ENCODE results near the gene NCL. TPM values are rescaled to one million over a fixed set of nuclear protein-coding genes. Genes with fewer than 3 reads are reported as not detected.

The NCL gene
- total and polyA plus RNA-seq, 2 of the 13 experiments (the other 11 are each of a cell fraction or from before 2014, with no cell fraction given) = 105 to 779 TPM

DNA sequence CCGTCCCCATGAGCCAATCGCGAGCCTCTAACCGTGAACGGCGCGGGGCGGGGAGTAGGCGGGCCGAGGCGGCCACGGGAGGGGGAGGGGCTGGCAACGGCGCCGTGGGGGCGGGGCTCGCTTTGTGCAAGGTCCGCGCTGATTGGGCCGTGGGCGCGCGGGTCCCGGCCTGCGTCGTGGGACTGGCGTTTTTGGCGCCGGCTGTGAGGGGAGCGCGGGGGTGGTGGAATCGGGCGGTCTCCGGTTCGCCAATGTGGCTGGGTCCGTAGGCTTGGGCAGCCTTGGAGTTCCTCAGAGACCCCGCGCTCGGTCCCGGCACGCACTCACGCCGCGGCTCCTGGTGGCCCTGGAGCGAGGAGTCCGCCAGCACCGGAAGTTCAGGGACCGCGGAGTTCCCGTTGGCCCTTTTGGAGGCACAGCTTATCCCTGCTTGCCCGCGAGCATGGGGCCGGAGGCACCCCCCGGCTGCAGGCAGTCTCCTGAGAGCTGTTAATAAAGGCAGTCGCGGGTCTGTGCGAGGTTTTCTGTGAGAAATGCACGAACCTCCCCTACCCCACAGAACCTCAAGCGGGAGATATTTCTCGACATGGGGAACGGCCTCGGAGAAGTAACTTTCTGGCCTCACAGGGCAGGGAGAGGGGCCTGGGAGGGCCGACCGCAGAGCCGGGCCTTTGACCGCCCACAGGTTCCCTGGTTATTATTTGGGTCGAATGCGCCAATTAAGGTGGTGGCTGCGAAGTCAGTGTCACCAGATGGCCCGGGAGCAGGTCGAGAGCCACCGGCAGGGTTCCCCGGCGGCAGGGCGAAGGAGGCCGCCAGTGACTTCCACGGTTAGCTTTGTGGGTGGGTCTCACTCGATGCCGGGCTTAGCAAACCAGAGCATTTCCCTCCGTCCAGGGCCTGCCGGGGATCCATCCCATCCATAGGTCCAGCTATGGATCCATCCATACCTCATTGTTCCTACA lies 574 bp upstream of the NCL start (continued):
- TF ChIP-seq, protein P1, sequence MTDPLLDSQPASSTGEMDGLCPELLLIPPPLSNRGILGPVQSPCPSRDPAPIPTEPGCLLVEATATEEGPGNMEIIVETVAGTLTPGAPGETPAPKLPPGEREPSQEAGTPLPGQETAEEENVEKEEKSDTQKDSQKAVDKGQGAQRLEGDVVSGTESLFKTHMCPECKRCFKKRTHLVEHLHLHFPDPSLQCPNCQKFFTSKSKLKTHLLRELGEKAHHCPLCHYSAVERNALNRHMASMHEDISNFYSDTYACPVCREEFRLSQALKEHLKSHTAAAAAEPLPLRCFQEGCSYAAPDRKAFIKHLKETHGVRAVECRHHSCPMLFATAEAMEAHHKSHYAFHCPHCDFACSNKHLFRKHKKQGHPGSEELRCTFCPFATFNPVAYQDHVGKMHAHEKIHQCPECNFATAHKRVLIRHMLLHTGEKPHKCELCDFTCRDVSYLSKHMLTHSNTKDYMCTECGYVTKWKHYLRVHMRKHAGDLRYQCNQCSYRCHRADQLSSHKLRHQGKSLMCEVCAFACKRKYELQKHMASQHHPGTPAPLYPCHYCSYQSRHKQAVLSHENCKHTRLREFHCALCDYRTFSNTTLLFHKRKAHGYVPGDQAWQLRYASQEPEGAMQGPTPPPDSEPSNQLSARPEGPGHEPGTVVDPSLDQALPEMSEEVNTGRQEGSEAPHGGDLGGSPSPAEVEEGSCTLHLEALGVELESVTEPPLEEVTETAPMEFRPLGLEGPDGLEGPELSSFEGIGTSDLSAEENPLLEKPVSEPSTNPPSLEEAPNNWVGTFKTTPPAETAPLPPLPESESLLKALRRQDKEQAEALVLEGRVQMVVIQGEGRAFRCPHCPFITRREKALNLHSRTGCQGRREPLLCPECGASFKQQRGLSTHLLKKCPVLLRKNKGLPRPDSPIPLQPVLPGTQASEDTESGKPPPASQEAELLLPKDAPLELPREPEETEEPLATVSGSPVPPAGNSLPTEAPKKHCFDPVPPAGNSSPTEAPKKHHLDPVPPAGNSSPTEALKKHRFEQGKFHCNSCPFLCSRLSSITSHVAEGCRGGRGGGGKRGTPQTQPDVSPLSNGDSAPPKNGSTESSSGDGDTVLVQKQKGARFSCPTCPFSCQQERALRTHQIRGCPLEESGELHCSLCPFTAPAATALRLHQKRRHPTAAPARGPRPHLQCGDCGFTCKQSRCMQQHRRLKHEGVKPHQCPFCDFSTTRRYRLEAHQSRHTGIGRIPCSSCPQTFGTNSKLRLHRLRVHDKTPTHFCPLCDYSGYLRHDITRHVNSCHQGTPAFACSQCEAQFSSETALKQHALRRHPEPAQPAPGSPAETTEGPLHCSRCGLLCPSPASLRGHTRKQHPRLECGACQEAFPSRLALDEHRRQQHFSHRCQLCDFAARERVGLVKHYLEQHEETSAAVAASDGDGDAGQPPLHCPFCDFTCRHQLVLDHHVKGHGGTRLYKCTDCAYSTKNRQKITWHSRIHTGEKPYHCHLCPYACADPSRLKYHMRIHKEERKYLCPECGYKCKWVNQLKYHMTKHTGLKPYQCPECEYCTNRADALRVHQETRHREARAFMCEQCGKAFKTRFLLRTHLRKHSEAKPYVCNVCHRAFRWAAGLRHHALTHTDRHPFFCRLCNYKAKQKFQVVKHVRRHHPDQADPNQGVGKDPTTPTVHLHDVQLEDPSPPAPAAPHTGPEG (CRISPR knock-in tag; IDR thresholded peaks at IDR 0.05) = peak; percentile 85
- TF ChIP-seq NR2C2 (CRISPR knock-in tag; IDR thresholded peaks at IDR 0.05; ENCODE audit: borderline replicate concordance) (peak; percentile 21; the same call in 1 of the 2 replicates), HES4 (CRISPR knock-in tag; IDR thresholded peaks at IDR 0.05; ENCODE audit: borderline replicate concordance) (0 out of 2 replicates have a peak, but pooled peaks have one; percentile 36), HNF4A (CRISPR knock-in tag; IDR thresholded peaks at IDR 0.05) (peak; percentile 22; the same call in 1 of the 2 replicates), ZNF350 (CRISPR knock-in tag; IDR thresholded peaks at IDR 0.05; ENCODE audit: borderline replicate concordance, low read depth) (no peak), ZNF296 (CRISPR knock-in tag; conservative IDR thresholded peaks at IDR 0.05) (peak; percentile 9; the same call in 1 of the 2 replicates), KMT2B (CRISPR knock-in tag; IDR thresholded peaks at IDR 0.05) (no peak)
- TF ChIP-seq, protein P2, sequence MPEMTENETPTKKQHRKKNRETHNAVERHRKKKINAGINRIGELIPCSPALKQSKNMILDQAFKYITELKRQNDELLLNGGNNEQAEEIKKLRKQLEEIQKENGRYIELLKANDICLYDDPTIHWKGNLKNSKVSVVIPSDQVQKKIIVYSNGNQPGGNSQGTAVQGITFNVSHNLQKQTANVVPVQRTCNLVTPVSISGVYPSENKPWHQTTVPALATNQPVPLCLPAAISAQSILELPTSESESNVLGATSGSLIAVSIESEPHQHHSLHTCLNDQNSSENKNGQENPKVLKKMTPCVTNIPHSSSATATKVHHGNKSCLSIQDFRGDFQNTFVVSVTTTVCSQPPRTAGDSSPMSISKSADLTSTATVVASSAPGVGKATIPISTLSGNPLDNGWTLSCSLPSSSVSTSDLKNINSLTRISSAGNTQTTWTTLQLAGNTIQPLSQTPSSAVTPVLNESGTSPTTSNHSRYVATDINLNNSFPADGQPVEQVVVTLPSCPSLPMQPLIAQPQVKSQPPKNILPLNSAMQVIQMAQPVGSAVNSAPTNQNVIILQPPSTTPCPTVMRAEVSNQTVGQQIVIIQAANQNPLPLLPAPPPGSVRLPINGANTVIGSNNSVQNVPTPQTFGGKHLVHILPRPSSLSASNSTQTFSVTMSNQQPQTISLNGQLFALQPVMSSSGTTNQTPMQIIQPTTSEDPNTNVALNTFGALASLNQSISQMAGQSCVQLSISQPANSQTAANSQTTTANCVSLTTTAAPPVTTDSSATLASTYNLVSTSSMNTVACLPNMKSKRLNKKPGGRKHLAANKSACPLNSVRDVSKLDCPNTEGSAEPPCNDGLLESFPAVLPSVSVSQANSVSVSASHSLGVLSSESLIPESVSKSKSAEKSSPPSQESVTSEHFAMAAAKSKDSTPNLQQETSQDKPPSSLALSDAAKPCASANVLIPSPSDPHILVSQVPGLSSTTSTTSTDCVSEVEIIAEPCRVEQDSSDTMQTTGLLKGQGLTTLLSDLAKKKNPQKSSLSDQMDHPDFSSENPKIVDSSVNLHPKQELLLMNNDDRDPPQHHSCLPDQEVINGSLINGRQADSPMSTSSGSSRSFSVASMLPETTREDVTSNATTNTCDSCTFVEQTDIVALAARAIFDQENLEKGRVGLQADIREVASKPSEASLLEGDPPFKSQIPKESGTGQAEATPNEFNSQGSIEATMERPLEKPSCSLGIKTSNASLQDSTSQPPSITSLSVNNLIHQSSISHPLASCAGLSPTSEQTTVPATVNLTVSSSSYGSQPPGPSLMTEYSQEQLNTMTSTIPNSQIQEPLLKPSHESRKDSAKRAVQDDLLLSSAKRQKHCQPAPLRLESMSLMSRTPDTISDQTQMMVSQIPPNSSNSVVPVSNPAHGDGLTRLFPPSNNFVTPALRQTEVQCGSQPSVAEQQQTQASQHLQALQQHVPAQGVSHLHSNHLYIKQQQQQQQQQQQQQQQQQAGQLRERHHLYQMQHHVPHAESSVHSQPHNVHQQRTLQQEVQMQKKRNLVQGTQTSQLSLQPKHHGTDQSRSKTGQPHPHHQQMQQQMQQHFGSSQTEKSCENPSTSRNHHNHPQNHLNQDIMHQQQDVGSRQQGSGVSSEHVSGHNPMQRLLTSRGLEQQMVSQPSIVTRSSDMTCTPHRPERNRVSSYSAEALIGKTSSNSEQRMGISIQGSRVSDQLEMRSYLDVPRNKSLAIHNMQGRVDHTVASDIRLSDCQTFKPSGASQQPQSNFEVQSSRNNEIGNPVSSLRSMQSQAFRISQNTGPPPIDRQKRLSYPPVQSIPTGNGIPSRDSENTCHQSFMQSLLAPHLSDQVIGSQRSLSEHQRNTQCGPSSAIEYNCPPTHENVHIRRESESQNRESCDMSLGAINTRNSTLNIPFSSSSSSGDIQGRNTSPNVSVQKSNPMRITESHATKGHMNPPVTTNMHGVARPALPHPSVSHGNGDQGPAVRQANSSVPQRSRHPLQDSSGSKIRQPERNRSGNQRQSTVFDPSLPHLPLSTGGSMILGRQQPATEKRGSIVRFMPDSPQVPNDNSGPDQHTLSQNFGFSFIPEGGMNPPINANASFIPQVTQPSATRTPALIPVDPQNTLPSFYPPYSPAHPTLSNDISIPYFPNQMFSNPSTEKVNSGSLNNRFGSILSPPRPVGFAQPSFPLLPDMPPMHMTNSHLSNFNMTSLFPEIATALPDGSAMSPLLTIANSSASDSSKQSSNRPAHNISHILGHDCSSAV (CRISPR knock-in tag; IDR thresholded peaks at IDR 0.05; ENCODE audit: borderline replicate concordance) = no peak
- TF ChIP-seq, protein P3, sequence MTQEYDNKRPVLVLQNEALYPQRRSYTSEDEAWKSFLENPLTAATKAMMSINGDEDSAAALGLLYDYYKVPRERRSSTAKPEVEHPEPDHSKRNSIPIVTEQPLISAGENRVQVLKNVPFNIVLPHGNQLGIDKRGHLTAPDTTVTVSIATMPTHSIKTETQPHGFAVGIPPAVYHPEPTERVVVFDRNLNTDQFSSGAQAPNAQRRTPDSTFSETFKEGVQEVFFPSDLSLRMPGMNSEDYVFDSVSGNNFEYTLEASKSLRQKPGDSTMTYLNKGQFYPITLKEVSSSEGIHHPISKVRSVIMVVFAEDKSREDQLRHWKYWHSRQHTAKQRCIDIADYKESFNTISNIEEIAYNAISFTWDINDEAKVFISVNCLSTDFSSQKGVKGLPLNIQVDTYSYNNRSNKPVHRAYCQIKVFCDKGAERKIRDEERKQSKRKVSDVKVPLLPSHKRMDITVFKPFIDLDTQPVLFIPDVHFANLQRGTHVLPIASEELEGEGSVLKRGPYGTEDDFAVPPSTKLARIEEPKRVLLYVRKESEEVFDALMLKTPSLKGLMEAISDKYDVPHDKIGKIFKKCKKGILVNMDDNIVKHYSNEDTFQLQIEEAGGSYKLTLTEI (CRISPR knock-in tag; conservative IDR thresholded peaks at IDR 0.05) = no peak; the same call in 1 of the 2 replicates
- TF ChIP-seq, protein P4, sequence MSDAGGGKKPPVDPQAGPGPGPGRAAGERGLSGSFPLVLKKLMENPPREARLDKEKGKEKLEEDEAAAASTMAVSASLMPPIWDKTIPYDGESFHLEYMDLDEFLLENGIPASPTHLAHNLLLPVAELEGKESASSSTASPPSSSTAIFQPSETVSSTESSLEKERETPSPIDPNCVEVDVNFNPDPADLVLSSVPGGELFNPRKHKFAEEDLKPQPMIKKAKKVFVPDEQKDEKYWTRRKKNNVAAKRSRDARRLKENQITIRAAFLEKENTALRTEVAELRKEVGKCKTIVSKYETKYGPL (CRISPR knock-in tag; IDR thresholded peaks at IDR 0.05) = peak; percentile 84

Data from HepG2 (cell line).